H1 (cell line): ENCODE data around the gene HOXC11.

Experiments used
- CHD7 ChIP-seq: fragments of 300-600 bp; sonication (generic); IDR thresholded peaks from 2 replicates; pipeline ENCODE4 v1.7.1; 2012; ENCODE audit warnings: low read length, moderate library complexity, mild to moderate bottlenecking, inconsistent platforms; ENCODE audit not compliant: insufficient replicate concordance
- CTCF ChIP-seq, 3 experiments: IDR thresholded peaks; 1 replicate in 2 of 3; 2 replicates in 1 of 3; pipeline versions ENCODE4 v1.5.1 to v1.6.1; 2011; ENCODE audit warnings: low read length in 3 of 3, mild to moderate bottlenecking in 3 of 3, inconsistent platforms in 2 of 3, low read depth in 1 of 3, moderate library complexity in 1 of 3; ENCODE audit not compliant: insufficient read depth in 1 of 3; ENCODE audit errors: control extremely low read depth in 1 of 3

GRCh38 chr12:53944209-53944608, 28.7 kb upstream of the HOXC11 start:
- TF ChIP-seq CTCF (IDR thresholded peaks at IDR 0.05; ENCODE audit: control extremely low read depth in 1 of 3, insufficient read depth in 1 of 3, low read depth in 1 of 3, low read length in 3 of 3), result no peak
- TF ChIP-seq CHD7, result no peak
